ENCODE measurements around the gene KLF12.

The KLF12 gene

DNA sequence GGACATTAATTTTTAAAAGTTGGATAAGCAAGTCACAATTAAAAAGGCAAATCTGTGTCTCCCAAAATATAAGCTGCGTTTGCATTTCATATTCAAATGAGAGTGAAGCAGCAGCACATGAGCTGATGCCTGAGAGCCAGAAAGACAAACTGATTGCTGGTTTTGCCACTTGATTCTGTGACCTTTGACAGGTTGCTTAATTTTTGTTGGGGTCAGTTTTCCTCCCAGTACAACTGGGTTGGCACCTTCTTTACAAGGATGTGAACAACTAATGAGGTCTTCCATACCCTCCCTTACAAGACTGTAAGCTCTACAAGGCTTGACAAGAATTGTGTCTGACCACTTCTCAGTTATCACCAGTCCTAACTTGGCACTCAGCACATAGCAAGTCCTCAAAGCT lies 8.1 kb upstream of the KLF12 start:
- no peaks in the 10 kb centered on the region for H3K27me3 ChIP-seq (ENCODE audit: insufficient read depth, low read length)
- H3K9ac ChIP-seq (ENCODE audit: low read length), result no peak overlapping the region
- no peaks in the 10 kb centered on the region for H3K9me3 ChIP-seq (ENCODE audit: low read length)
- H2AFZ ChIP-seq (ENCODE audit: low read length), result no peak overlapping the region
- no peaks in the 10 kb centered on the region for H3K36me3 ChIP-seq (ENCODE audit: insufficient read depth, low read length)
- no peak overlapping the region for H3K27ac ChIP-seq (ENCODE audit: low read depth, low read length, poor library complexity, severe bottlenecking)
- no peaks in the 10 kb centered on the region for H4K20me1 ChIP-seq (ENCODE audit: insufficient read depth, low read length)
- H3K4me1 ChIP-seq (ENCODE audit: insufficient read depth, low read length, severe bottlenecking), result no peaks in the 10 kb centered on the region
- no peak for TF ChIP-seq EZH2 (IDR thresholded peaks at IDR 0.05; ENCODE audit: borderline replicate concordance, low read length)
- TF ChIP-seq, protein P1, sequence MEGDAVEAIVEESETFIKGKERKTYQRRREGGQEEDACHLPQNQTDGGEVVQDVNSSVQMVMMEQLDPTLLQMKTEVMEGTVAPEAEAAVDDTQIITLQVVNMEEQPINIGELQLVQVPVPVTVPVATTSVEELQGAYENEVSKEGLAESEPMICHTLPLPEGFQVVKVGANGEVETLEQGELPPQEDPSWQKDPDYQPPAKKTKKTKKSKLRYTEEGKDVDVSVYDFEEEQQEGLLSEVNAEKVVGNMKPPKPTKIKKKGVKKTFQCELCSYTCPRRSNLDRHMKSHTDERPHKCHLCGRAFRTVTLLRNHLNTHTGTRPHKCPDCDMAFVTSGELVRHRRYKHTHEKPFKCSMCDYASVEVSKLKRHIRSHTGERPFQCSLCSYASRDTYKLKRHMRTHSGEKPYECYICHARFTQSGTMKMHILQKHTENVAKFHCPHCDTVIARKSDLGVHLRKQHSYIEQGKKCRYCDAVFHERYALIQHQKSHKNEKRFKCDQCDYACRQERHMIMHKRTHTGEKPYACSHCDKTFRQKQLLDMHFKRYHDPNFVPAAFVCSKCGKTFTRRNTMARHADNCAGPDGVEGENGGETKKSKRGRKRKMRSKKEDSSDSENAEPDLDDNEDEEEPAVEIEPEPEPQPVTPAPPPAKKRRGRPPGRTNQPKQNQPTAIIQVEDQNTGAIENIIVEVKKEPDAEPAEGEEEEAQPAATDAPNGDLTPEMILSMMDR (IDR thresholded peaks at IDR 0.05; ENCODE audit: low read length), result no peak
- H3F3A ChIP-seq (ENCODE audit: insufficient read depth, low read length), result no peaks in the 10 kb centered on the region; the same call in 1 of the 2 replicates
- H3K79me2 ChIP-seq (ENCODE audit: insufficient read depth, low read length), result no peaks in the 10 kb centered on the region
- H3K4me3 ChIP-seq (ENCODE audit: low read depth, low read length, poor library complexity, severe bottlenecking), result no peak overlapping the region
- no peak overlapping the region for H3K4me2 ChIP-seq (ENCODE audit: low read length)
- no peaks in the 10 kb centered on the region for H3K9me2 ChIP-seq (ENCODE audit: low read depth, low read length)

DNA sequence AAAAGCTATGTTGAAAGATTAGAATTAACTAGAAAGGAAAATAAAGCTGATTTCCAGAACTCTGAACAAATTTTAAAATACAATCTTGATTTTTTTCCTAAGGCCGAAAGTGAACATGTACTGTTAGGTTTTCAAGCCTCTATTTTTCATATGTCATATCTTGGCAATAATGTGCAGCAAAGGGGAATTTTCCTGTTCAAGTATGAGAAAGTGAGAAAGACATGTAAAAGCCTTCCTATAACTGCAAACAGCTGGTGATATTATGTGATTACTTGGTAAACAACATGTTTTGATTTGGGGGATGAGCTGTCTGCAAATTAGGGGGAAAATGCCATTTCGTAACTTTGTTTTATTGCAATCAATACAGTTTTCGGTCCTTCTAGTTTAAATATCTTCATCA lies 4.0 kb upstream of the KLF12 start:
- no peak overlapping the region for H3K9ac ChIP-seq (ENCODE audit: low read length)
- H3K4me2 ChIP-seq (ENCODE audit: low read length), result no peak overlapping the region
- no peaks in the 10 kb centered on the region for H4K20me1 ChIP-seq (ENCODE audit: insufficient read depth, low read length)
- H3K36me3 ChIP-seq (ENCODE audit: insufficient read depth, low read length), result no peaks in the 10 kb centered on the region
- H3K27ac ChIP-seq (ENCODE audit: low read depth, low read length, poor library complexity, severe bottlenecking), result no peak overlapping the region
- H3K4me1 ChIP-seq (ENCODE audit: insufficient read depth, low read length, severe bottlenecking), result peaks cover 11% of the 10 kb centered on the region
- H3K4me3 ChIP-seq (ENCODE audit: low read depth, low read length, poor library complexity, severe bottlenecking), result no peak overlapping the region
- TF ChIP-seq EZH2 (IDR thresholded peaks at IDR 0.05; ENCODE audit: borderline replicate concordance, low read length), result no peak
- TF ChIP-seq, protein P1 (IDR thresholded peaks at IDR 0.05; ENCODE audit: low read length), result no peak
- H3F3A ChIP-seq (ENCODE audit: insufficient read depth, low read length), result no peaks in the 10 kb centered on the region; the same call in 1 of the 2 replicates
- H3K9me3 ChIP-seq (ENCODE audit: low read length), result no peaks in the 10 kb centered on the region
- H3K79me2 ChIP-seq (ENCODE audit: insufficient read depth, low read length), result no peaks in the 10 kb centered on the region
- H3K27me3 ChIP-seq (ENCODE audit: insufficient read depth, low read length), result no peaks in the 10 kb centered on the region
- no peak overlapping the region for H2AFZ ChIP-seq (ENCODE audit: low read length)
- no peaks in the 10 kb centered on the region for H3K9me2 ChIP-seq (ENCODE audit: low read depth, low read length)

GRCh38 chr13:74136084-74136658 lies 2.0 kb upstream of the KLF12 start:
- Histone ChIP-seq H3K4me2 (ENCODE audit: low read length) (peak overlapping the region; percentile 90), H2AFZ (ENCODE audit: low read length) (no peak overlapping the region), H3K36me3 (ENCODE audit: insufficient read depth, low read length) (no peaks in the 10 kb centered on the region), H3K9ac (ENCODE audit: low read length) (peak overlapping the region; percentile 83), H3K9me2 (ENCODE audit: low read depth, low read length) (no peaks in the 10 kb centered on the region), H3K27me3 (ENCODE audit: insufficient read depth, low read length) (no peaks in the 10 kb centered on the region), H3K4me3 (ENCODE audit: low read depth, low read length, poor library complexity, severe bottlenecking) (peak overlapping the region; percentile 73), H3K27ac (ENCODE audit: low read depth, low read length, poor library complexity, severe bottlenecking) (peak overlapping the region; percentile 68), H3F3A (ENCODE audit: insufficient read depth, low read length) (peaks cover 3% of the 10 kb centered on the region; the same call in 1 of the 2 replicates), H4K20me1 (ENCODE audit: insufficient read depth, low read length) (no peaks in the 10 kb centered on the region), H3K79me2 (ENCODE audit: insufficient read depth, low read length) (peaks cover 7% of the 10 kb centered on the region), H3K4me1 (ENCODE audit: insufficient read depth, low read length, severe bottlenecking) (peaks cover 21% of the 10 kb centered on the region), H3K9me3 (ENCODE audit: low read length) (no peaks in the 10 kb centered on the region)
- no peak for TF ChIP-seq EZH2 (IDR thresholded peaks at IDR 0.05; ENCODE audit: borderline replicate concordance, low read length)
- TF ChIP-seq, protein P1 (IDR thresholded peaks at IDR 0.05; ENCODE audit: low read length), result no peak; the same call in 1 of the 2 replicates
